Ishikawa (cell line): ENCODE data around the gene SPOP.

ENCODE experiments used
- CEBPB ChIP-seq: IDR thresholded peaks from 2 replicates; pipeline ENCODE4 v1.6.1; 2012
- CREB1 ChIP-seq: IDR thresholded peaks from 2 replicates; pipeline ENCODE4 v1.6.1; 2012; ENCODE audit warnings: low read depth
- EGR1 ChIP-seq: IDR thresholded peaks from 2 replicates; pipeline ENCODE4 v1.6.1; 2012
- EP300 ChIP-seq: IDR thresholded peaks from 2 replicates; pipeline ENCODE4 v1.6.1; 2012; ENCODE audit warnings: borderline replicate concordance
- FOXM1 ChIP-seq: IDR thresholded peaks from 2 replicates; pipeline ENCODE4 v1.6.1; 2012; ENCODE audit warnings: low read depth, borderline replicate concordance
- NFIC ChIP-seq: IDR thresholded peaks from 2 replicates; pipeline ENCODE4 v1.6.1; 2012
- RAD21 ChIP-seq: IDR thresholded peaks from 2 replicates; pipeline ENCODE4 v1.6.1; 2012; ENCODE audit warnings: low read depth
- TAF1 ChIP-seq: IDR thresholded peaks from 2 replicates; pipeline ENCODE4 v1.6.1; 2012; ENCODE audit warnings: low read depth, mild to moderate bottlenecking
- TCF12 ChIP-seq: IDR thresholded peaks from 2 replicates; pipeline ENCODE4 v1.6.1; 2012; ENCODE audit warnings: low read depth
- TEAD4 ChIP-seq: IDR thresholded peaks from 2 replicates; pipeline ENCODE4 v1.6.1; 2012
- USF1 ChIP-seq: IDR thresholded peaks from 2 replicates; pipeline ENCODE4 v1.6.1; 2012
- YY1 ChIP-seq: IDR thresholded peaks from 2 replicates; pipeline ENCODE4 v1.6.1; 2012; ENCODE audit warnings: low read depth
- ZBTB7A ChIP-seq: IDR thresholded peaks from 2 replicates; pipeline ENCODE4 v1.6.1; 2012; ENCODE audit warnings: low read depth
- TF ChIP-seq, protein P1 (sequence below): IDR thresholded peaks from 2 replicates; pipeline ENCODE4 v1.6.1; 2012
- TF ChIP-seq, protein P2 (sequence below): IDR thresholded peaks from 2 replicates; pipeline ENCODE4 v1.6.1; 2012; ENCODE audit warnings: low read depth, mild to moderate bottlenecking

Gene SPOP

GRCh38 chr17:49632201-49632600, 45.7 kb downstream of the SPOP start:
- TF ChIP-seq TAF1 = no peak
- TF ChIP-seq, protein P1, sequence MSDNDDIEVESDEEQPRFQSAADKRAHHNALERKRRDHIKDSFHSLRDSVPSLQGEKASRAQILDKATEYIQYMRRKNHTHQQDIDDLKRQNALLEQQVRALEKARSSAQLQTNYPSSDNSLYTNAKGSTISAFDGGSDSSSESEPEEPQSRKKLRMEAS = no peak

- TF ChIP-seq CREB1 (no peak), ZBTB7A (no peak), RAD21 (no peak), YY1 (no peak), TEAD4 (no peak), TCF12 (no peak), TAF1 (no peak), USF1 (no peak), CEBPB (no peak), EGR1 (no peak), FOXM1 (no peak), EP300 (no peak), NFIC (no peak)
- TF ChIP-seq, protein P2, sequence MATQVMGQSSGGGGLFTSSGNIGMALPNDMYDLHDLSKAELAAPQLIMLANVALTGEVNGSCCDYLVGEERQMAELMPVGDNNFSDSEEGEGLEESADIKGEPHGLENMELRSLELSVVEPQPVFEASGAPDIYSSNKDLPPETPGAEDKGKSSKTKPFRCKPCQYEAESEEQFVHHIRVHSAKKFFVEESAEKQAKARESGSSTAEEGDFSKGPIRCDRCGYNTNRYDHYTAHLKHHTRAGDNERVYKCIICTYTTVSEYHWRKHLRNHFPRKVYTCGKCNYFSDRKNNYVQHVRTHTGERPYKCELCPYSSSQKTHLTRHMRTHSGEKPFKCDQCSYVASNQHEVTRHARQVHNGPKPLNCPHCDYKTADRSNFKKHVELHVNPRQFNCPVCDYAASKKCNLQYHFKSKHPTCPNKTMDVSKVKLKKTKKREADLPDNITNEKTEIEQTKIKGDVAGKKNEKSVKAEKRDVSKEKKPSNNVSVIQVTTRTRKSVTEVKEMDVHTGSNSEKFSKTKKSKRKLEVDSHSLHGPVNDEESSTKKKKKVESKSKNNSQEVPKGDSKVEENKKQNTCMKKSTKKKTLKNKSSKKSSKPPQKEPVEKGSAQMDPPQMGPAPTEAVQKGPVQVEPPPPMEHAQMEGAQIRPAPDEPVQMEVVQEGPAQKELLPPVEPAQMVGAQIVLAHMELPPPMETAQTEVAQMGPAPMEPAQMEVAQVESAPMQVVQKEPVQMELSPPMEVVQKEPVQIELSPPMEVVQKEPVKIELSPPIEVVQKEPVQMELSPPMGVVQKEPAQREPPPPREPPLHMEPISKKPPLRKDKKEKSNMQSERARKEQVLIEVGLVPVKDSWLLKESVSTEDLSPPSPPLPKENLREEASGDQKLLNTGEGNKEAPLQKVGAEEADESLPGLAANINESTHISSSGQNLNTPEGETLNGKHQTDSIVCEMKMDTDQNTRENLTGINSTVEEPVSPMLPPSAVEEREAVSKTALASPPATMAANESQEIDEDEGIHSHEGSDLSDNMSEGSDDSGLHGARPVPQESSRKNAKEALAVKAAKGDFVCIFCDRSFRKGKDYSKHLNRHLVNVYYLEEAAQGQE = no peak
- TF ChIP-seq, protein P1 = no peak
Measured at GRCh38 chr17:49631496-49631895, 46.4 kb downstream of the SPOP start.

DNA sequence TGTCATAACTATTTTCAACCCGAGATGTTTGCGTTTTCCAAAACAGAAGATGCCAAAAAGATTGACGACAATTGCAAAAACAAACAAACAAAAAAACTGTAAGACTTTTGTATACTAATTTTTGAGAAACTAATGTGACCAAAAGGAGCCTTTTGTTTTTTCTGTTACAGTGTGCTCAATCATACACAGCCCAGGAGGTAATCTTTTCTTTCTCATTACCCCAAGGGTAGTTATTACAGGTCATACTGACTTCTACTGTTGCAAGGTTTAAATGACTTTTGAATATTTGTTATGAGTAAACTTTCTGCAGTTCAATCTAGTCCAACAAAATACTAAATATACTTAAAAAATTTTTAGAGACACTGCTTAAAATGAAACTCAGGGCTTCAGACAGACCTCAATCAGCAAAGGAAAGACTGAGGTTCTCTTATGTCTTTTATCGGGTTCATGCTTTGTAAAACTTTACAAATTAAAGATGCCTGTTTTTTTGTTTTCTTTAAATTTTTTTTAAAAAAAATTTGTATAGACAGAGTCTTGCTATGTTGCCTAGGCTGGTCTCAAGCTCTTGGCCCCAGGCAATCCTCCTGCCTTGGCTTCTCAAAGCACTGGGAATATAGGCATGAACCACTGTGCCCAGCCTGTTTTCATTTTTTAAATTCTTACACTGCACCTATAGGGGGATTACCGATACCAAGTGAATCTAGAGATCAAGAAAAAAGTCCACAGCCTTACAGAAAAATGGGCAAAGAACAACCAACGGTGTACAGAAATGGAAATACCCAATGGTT, 47.6 kb downstream of the SPOP start:
- no peak for TF ChIP-seq RAD21
- TF ChIP-seq TEAD4 = no peak
- TF ChIP-seq NFIC = no peak
- no peak for TF ChIP-seq CEBPB
- TF ChIP-seq, protein P1 = no peak
- no peak for TF ChIP-seq EP300
- no peak for TF ChIP-seq FOXM1
- TF ChIP-seq YY1 = no peak
- TF ChIP-seq TAF1 = no peak
- TF ChIP-seq ZBTB7A = no peak
- TF ChIP-seq TCF12 = no peak
- no peak for TF ChIP-seq CREB1
- TF ChIP-seq USF1 = no peak
- TF ChIP-seq EGR1 = no peak
- TF ChIP-seq, protein P2 = no peak

- TF ChIP-seq EGR1 (no peak), EP300 (no peak), TAF1 (no peak), USF1 (no peak), CREB1 (no peak), FOXM1 (no peak), TCF12 (no peak), YY1 (no peak)
- TF ChIP-seq, protein P2 = no peak
Measured at GRCh38 chr17:49629447-49629846, 48.5 kb downstream of the SPOP start.
